ENCODE measurements around the gene KRTAP10-4.
"Not testable (repeated sequence)": the region's sequence is repeated elsewhere in the genome, so short reads cannot be mapped to it uniquely, and the experiment has no call there.

Gene KRTAP10-4

DNA sequence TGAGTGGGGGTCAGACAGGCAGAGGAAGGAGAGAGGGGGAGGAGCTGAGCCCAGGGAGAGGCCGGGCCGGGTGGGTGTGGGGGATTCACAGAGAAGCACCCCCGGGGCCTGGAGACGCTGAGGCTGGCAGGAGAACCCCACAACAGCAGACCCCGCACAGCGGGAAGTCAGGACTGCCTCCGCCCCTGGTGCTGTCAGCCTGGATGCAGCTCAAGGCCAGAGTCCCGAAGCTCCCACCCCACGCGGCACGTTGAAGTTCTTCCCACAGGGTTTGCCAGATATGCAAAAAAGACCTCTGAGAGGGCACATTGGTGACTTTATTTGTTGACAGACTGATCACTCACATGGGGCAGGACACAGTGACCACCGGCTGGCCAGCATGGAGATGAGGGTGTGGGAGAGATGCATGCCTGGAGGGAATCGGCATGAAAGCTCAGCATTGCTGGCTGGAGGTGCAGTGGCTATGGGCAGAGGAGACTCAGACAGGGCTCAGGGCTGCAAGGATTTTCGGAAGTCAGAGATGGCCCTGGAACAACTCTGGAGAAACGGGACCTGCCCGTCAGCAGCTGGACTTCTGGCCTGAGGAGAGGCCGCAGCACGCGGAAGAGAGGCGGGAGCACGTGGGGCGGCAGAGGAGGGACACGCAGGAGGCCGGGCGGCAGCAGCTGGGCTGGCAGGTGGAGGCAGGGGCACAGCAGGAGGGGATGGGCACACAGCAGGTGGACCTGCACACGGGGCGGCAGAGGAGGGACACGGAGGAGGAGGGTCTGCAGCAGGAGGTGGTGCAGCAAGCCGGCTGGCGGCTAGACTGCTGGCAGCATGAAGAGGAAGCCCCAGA, 15.8 kb upstream of the KRTAP10-4 start:
- no peak for DNase-seq (ENCODE audit: low spot score)

DNA sequence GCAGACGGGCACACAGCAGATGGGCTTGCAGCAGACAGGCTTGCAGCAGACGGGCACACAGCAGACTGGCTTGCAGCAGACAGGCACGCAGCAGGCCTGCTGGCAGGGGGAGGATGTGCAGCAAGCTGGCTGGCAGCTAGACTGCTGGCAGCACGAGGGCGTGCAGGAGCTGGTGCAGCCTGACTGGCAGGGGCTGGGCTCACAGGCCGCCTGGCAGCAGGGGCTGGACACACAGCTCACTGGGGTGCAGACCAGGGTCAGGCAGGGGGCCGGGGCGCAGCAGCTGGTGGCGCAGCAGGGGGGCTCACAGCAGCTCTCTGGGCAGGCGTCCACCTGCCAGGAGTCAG, 15.2 kb upstream of the KRTAP10-4 start:
- DNase-seq (ENCODE audit: low spot score): not testable (repeated sequence)

DNA sequence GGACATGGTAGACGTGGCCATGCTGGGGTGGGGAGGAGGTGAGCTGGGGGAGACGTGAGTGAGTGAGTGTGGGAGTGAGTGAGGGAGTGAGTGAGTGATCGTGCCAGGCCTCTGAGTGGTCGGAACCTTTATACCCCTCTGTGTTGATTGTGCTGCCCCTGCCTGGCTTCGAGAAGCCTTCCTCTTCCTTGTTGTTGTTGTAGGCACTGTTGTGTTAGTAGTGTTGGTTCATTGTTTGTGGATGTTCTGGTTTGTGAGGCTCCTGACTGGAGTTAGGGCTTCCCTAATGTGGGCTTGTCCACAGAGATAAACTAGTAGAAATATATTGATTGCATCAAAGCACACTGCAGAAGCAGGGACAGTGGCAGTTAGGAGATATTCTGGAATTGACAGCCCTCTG, 14.8 kb upstream of the KRTAP10-4 start, which contains the start of gene KRTAP10-3:
Gene KRTAP10-3 (minus strand): TSS at position 101 of the 400 bp plus-strand sequence. CDS start 80 bp downstream, at position 21.
- DNase-seq (ENCODE audit: low spot score): no peak

DNA sequence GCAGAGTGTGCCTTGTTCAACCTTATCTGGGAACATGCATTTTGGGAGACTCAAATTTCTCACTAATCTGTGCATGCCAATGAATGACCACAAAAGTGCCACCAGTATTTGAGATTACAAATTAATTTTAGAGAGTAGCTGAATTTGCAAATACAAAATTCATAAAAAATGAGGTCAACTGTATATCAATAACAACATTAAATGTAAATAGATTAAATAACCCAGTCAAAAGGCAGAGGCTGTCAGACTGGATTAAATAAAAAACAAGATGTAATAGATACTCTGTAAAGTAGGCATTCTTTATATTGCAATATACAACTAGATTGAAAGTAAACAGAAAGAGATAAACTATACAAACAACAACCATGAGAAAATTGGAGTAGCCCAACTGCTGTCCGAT, 9.4 kb upstream of the KRTAP10-4 start:
- no peak for DNase-seq (ENCODE audit: low spot score)

DNA sequence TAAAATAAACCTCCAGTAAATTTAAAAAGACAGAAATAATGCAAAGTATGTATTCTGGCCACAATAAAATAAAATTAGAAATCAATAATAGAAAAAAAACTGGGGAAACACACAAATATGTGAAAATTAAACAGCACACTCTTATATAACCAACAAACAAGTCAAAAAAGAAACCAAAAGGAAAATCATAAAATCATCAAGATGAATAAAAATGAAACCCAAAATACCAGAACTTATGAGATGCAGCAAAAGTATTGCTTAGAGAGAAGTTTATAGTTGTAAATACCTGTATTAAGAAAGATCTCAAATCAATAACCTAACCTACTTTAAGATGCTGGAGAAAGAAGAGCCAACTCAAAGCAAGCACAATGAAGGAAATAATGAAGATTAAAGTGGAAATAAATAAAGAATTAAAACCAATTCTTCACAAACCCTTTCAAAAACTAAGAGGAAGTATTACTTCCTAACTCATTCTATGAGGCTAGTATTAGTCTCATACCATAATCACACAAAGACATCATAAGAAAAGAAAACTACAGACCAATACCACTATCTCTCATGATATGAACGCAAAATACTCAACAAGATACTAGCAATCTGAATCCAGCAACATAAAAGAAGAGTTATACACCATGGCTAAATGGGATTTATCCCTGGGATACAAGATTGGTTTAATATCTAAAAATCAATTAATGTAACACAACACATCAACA, 8.5 kb upstream of the KRTAP10-4 start:
- DNase-seq (ENCODE audit: low spot score): no peak

DNA sequence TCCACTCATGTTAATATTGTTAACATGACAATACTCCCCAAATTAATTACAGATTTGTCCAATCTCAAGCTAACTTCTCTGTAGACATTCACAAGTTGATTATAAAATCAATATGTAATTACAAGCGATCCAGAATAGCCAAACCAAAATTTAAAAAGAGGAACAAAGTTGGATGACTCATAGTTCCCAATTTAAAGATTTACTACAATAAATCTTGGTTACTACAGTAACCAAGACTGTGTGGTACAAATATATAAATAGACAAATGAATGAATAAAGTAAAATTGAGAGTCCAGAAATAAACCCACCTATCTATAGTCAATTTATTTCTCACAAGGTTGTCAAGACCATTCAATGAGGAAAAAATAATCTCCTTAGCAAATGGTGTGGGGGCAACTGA, 7.1 kb upstream of the KRTAP10-4 start:
- DNase-seq (ENCODE audit: low spot score): no peak

DNA sequence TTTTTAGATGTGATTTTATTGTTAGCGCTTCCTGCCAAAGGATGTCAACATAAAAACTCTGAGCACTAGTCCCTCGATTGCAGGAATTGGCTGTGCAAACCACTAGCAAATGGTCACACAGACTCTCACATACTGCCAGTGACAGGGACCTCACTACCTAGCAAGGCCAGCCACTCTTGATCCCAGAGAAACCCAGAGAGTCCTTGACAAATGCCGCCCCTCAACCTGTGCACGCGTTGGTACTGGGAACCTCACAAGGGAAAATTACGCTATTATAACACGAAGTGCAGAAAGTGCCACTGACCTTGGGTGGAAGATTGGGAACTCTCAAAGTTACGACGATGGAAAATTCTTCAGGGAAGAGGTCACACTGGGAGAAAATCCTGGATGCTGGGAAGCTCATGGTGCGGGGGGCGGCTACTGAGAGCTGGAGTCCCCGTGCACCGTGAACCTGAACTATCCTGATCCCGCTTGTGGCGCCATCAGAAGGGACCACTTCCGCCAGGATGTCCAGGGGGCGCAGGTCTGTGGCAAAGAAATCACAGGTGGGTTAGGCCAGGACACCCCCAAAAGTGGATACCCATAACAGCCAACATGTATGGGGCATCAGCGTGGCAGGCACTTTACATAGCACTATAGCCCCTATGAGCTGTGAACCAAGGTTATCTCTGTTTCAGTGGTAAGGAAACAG, 5.9 kb upstream of the KRTAP10-4 start:
- DNase-seq (ENCODE audit: low spot score): no peak

DNA sequence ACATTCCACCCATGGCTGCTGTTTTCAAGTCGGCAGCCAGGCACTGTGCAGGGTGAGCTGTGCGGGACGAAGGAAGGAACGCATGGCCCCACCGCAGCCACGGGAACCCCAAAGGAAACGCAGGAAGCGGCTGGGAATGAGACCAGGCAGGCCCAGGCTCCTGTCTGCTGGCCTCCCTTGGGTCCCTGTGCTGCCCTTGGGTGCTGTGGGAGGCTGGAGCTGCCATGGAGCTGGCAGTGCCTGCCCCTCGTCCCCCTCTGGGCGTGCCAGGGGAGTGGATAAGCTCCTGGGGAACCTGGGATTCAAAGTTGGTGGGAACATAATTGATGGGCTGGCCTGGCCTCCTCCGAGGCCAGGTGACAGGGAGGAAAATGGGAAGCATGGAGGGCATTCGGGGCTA, 5.3 kb upstream of the KRTAP10-4 start:
- no peak for DNase-seq (ENCODE audit: low spot score)

DNA sequence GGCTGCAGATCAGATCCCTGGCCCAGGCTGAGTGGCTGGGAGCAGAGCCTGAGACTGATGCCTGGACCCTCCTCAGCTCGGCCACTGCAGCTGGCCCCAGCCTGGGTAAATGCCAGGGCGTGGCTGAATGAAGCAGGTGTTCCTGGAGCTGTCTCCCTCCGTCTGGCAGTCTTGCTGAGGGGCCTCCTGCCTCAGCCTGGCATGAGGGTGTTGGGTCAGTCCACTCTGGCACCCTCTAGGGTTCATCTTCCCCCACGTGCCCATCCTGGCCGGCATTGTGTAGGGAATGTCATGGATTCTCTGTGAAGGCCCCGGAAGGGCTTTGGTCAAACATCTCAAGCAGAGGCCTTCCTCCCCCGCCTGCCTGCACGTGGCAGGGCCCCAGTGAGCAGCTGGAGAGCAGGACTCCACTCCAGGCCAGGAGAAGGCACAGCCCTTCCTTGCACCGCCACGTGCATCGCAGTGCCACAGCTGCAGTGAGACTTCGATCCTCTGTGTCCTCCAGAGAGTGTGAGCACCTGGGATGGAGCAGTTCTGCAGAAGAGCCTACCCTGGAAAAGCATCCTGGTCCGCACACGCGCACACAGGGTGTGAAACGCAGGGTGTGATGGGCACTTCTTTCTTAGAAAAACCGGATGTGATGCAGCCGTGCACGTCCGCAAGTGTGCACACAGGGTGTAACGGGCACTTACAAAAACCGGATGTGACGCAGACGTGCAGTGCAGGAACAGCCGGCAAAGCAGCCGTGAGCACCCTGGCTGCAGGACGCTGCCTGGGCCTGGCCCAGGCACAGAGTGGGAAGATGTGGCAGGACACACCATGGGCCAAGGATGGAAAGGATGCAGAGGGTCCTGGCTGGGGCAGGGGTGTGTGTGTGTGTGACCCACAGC, 4.6 kb upstream of the KRTAP10-4 start:
- DNase-seq (ENCODE audit: low spot score): no peak

DNA sequence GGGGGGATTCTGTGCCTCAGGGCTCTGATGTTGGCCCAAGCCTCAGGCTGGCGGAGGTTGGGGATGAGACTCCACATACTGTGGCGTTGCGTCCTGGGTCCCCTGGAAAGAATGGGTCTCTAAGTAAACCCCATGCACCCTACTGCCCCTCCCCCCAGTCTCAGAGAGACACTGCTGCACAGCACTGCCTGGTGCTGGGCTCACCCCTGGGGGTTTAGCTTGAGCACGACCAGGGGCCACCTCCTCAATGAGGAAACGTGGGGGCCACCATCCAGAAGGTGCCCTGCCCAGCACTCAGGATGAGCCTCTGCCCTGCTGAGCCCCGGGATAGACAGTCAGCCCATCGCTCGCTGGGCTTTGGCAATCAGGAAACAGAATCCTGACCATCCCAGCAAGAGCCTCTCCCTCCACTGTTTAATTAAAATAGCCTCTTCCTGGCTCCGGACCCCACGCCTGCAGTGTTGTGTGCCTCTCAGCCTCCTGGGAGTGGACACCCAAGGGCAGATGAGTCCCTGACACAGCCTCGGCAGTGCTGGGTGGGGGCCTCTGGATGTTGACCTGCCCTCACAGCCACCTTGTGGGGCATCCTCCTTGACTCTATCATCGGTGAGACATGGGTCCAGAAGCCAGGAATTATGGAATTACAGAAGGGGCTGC, 3.5 kb upstream of the KRTAP10-4 start:
- no peak for DNase-seq (ENCODE audit: low spot score)

DNA sequence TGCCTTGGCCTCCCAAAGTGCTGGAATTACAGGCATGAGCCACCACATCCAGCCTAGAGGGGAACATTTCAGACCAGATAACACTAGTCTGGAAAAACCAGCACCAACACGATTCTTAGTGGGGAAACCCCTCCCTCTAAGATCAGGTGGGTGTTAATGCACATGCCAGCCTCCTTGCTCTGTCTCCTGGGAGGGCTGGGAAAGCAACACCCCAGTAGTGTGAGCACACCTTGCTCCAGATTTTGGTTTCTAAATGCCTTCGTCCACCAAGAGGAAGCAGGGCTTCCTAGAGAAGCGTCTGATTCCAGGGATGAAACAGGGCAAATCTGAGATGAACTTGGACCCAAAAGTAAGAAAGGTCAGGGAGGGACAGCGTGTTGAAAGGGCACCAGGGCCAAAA, 2.2 kb upstream of the KRTAP10-4 start:
- no peak for DNase-seq (ENCODE audit: low spot score)

DNA sequence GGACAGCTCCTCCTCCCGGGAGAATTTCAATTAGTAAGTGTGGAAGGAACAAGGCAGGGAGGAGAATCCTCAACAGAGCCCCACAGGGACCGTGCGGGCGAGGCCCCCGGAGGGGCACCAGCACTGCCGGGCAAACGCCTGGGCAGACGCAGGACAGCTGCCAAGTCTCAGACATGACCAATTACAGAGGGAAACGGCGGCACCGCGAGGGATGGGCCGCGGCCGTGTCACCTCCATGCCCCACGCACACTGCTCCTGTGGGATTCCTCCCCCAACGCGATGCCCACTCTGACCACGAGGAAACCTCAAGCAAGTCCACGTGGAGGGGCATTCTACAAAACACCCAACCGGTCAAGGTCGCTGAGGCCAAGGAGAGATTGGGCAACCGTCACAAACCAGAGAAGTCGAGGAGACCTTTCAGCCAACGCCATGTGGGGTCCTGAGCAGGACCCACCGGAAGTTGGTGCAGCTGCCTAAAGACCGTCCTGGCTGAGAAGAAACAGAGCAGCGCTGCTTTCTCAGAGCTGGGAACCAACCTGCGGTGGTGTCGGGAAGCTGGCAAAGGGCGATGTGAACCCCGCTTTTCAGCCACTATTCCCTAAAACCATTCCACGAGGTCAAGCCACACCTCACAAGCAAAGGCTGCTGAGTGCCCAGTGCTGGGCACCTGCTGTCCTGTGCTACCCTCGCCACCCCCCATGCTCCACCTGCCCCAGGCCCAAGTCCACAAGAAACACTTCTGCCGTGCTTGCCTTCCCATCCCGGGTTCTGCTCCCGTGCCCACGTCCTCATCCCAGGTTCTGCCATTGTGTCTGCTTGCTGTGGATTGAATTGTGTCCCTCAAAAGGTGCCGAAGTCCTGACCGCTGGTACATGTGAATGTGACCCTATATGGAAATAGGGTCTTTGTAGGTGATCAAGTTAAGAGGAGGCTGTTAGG, 1.4 kb upstream of the KRTAP10-4 start:
- no peak for DNase-seq (ENCODE audit: low spot score)

DNA sequence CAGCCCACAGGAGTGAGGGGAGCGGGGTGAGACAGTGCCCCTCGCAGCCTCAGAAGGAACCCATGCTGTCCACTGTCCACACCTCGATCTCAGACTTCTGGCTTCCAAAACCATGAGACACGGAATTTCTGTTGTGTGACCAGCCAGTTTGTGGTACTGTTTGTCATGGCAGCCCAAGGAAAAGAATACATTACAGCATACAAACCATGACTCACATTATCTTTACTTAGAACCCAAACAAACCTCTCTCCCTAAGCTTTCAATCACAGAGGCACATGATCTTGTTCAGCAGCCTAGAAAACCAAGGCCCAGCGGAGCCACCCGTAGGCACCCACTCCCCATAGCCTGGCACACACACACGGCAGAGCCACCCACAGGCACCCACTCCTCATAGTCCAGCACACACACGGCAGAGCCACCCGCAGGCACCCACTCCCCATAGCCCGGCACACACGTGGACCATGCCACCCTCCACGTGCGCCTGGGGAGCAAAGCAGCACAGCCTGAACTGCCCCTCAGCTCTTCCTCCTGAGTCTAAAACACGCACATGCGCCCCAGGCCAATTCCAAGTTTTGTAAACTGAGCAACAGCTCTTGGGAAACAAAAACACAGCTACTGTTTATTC, 458 bp upstream of the KRTAP10-4 start:
- no peak for DNase-seq (ENCODE audit: low spot score)

DNA sequence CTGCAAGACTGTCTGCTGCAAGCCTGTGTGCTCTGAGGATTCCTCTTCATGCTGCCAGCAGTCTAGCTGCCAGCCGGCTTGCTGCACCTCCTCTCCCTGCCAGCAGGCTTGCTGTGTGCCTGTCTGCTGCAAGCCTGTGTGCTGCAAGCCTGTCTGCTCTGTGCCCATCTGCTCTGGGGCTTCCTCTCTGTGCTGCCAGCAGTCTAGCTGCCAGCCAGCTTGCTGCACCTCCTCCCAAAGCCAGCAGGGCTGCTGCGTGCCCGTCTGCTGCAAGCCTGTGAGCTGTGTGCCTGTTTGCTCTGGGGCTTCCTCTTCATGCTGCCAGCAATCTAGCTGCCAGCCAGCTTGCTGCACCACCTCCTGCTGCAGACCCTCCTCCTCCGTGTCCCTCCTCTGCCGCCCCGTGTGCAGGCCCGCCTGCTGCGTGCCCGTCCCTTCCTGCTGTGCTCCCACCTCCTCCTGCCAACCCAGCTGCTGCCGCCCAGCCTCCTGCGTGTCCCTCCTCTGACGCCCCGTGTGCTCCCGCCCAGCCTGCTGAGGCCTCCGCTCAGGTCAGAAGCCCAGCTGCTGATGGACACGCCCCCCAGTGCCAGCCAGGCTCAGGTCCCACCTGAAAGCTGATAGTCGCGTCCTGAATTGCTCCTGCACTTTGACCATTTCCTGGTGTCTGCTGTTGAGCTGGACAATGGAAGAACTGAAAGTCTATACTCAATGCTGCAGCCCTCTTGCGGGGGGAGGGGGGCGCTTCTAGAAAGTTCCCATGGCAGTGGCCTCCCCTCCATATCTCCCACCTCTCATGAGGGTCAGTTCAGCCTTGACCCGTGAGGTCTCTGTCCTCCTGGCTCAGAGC, 1.2 kb downstream of the KRTAP10-4 start:
- no peak for DNase-seq (ENCODE audit: low spot score)

DNA sequence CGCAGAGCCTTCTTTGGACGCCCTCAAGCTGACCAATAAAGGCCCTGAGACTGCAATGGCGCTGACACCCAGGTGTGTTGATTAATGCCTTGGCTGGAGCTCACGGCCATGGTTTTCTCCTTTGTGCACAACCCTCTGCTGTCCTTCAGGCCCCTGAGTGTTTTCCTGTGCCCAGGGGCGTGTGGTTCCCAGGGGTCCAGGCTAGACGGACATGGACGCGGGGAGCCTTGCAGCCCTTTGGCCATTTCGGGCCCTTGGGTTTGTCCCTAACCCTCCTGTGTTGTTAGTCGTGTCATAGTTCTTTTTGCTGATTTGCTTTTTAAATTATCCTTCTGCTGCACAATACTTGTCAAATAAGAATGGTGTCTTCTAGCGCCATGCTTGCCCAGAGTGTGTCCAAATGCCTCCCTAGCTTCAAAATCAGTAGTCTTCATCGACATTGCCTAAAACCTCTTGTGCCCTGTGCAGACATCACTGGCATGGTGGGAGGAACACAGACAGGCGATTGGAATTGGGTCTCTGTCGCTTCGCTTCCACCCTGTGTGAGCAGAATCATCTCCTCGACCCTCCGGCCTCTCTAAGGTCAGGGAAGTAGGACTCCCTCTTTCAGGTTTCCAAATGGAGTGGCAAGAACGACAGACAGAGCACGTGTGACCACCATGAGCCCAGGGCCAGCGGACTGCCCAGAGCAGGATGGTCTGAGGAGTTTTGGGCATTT, 1.9 kb downstream of the KRTAP10-4 start:
- no peak for DNase-seq (ENCODE audit: low spot score)

DNA sequence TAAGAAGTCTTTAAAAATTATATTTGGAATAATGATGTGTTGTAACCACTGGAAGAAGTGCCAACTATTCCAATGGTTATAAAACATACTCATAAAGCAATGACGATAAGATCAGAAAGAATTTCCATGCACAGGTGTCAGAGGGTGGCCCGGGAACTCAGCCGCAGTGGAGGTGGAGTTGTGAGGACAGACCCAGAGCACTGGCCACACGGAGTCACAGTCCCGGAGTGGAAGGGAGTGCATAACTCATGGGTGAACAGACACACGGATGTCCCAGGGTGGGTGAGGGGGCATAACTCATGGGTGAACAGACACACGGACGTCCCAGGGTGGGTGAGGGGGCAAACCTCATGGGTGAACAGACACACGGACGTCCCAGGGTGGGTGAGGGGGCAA, 2.5 kb downstream of the KRTAP10-4 start:
- no peak for DNase-seq (ENCODE audit: low spot score)

DNA sequence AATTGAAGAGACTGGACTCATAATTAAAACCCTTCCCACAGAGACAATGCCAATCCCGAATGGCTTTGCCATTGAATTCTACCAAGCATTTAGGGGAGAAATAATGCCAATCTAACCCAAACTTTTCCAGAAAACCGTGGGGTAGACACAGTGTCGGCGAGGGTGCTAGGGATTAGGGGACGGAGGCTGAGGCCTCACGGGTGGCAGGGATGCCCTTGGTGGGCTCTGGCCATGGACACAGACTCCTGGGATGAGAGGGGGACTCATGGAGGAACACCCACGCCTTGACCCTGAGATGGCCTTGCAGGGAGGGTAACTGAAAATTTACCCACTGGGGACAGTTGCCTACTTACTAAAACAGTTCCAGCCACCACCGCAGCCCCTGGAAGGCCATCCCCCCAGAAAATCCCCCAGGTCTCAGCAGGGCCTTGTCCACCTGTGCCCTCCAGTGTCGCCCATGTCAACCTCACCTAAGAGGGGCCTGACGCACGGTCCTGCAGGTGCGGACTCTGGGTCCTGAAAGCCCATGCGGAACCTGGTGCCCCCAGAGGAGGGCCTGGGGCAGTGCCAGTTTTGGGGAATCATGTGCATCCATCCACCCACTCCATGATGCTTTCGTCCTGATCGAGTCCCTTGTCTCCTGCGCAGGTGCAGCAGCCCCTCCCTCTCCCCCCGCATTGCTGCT, 5.0 kb downstream of the KRTAP10-4 start:
- no peak for DNase-seq (ENCODE audit: low spot score)
